NT2/D1 (cell line): ENCODE data around the gene CAB39L.

ENCODE experiments used
- SUZ12 ChIP-seq: IDR thresholded peaks from 2 replicates; pipeline ENCODE4 v1.6.1; 2011; ENCODE audit not compliant: insufficient read length, insufficient read depth; ENCODE audit errors: extremely low read depth
- YY1 ChIP-seq: IDR thresholded peaks from 2 replicates; pipeline ENCODE4 v1.6.1; 2011; ENCODE audit not compliant: insufficient read length, insufficient read depth
- ZNF274 ChIP-seq: IDR thresholded peaks from 2 replicates; pipeline ENCODE4 v1.6.1; 2011; ENCODE audit warnings: mild to moderate bottlenecking, low read depth, low read length

- TF ChIP-seq ZNF274 (no peak), YY1 (no peak), SUZ12 (no peak)
Measured at GRCh38 chr13:49304356-49304755, 139.5 kb downstream of the CAB39L start.
